ENCODE results near the gene SOX8. TPM values are rescaled to one million over a fixed set of nuclear protein-coding genes. Genes with fewer than 3 reads are reported as not detected.

The SOX8 gene
- polyA plus RNA-seq, 3 donors: not detected

DNA sequence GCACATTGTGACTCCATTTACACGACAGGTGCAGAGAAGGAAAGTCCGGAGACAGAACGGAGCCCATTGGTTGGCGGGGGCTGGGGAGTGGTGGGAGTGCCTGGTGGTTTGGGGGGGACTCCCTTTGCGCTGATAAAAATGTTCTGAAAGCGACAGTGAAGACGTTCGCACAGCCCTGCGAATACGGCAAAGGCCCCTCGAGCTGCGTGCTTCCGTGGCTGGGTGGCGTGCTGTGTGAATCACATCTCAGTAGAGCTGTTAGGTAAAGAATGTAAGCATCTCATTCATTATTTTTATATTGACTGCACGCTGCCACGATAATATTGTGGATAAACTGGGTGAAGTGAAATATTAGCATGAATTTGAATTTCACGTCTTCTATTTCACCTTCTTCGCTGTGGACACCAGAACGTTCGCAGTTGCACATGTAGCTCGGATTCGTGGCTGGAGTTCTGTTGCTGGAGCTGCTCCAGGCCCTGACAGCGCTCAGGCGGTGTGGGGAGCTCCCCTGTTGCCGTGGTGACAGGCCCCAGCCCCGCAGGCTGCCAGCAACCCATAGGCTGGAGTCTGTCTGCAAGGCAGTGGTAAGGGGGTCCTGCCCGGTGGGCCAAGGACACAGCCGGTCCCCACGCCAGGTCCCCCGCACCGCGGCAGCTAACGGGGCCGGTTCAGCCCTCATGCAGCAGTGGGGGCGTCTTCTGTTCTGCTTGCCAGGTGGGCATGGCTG is 44.6 kb downstream of the SOX8 start:
- no peak overlapping the region for H3K4me2 ChIP-seq (replicated peaks; ENCODE audit: extremely low read depth, low read length, poor library complexity, severe bottlenecking)
- no peaks in the 10 kb centered on the region for H3K9me3 ChIP-seq (replicated peaks in 1 of 2; ENCODE audit: control insufficient read depth in 1 of 2, insufficient read depth in 1 of 2, low read length in 2 of 2)
- peaks cover 0 to 2% (median 0%) of the 10 kb centered on the region in 7 donors for H3K9me3 Mint-ChIP-seq
- no peaks in the 10 kb centered on the region for H3K4me1 Mint-ChIP-seq
- peaks cover 9 to 18% (median 15%) of the 10 kb centered on the region in 3 donors for H3K27me3 Mint-ChIP-seq (ENCODE audit: low read depth in 3 of 3)
- no peak overlapping the region for H3K27ac Mint-ChIP-seq
- no peak for DNase-seq
- H3K4me3 Mint-ChIP-seq: no peak overlapping the region
- H3K79me2 ChIP-seq (ENCODE audit: insufficient read depth, low read length): no peaks in the 10 kb centered on the region
- H3K36me3 ChIP-seq (replicated peaks in 1 of 2; ENCODE audit: control insufficient read depth in 1 of 2, insufficient read depth in 2 of 2, low read length in 2 of 2): no peaks in the 10 kb centered on the region
- H3K4me3 ChIP-seq (replicated peaks in 1 of 3; ENCODE audit: low read depth in 2 of 3, low read length in 3 of 3): no peak overlapping the region
- no peaks in the 10 kb centered on the region for H3K4me1 ChIP-seq (ENCODE audit: control insufficient read depth in 1 of 2, insufficient read depth in 2 of 2, low read length in 2 of 2)
- TF ChIP-seq, protein P1, sequence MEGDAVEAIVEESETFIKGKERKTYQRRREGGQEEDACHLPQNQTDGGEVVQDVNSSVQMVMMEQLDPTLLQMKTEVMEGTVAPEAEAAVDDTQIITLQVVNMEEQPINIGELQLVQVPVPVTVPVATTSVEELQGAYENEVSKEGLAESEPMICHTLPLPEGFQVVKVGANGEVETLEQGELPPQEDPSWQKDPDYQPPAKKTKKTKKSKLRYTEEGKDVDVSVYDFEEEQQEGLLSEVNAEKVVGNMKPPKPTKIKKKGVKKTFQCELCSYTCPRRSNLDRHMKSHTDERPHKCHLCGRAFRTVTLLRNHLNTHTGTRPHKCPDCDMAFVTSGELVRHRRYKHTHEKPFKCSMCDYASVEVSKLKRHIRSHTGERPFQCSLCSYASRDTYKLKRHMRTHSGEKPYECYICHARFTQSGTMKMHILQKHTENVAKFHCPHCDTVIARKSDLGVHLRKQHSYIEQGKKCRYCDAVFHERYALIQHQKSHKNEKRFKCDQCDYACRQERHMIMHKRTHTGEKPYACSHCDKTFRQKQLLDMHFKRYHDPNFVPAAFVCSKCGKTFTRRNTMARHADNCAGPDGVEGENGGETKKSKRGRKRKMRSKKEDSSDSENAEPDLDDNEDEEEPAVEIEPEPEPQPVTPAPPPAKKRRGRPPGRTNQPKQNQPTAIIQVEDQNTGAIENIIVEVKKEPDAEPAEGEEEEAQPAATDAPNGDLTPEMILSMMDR (IDR thresholded peaks at IDR 0.05): no peak
- no peak overlapping the region for H3K9ac ChIP-seq (ENCODE audit: insufficient read depth, low read length, poor library complexity, severe bottlenecking)
- WGBS (ENCODE audit: insufficient coverage): 80% methylated on average over 22 of the region's 35 CpGs
- no peak overlapping the region for H3K27ac ChIP-seq (ENCODE audit: low read depth in 1 of 2, low read length in 2 of 2)
- H2AFZ ChIP-seq (ENCODE audit: insufficient read depth, low read depth, low read length, poor library complexity, severe bottlenecking): no peak overlapping the region
- no peaks in the 10 kb centered on the region for H4K20me1 ChIP-seq (ENCODE audit: insufficient read depth, low read length)
- H3K27me3 ChIP-seq (ENCODE audit: control insufficient read depth in 2 of 2, insufficient read depth in 2 of 2, low read length in 2 of 2): peaks cover 0 to 10% of the 10 kb centered on the region in 2 donors
- intact Hi-C loops (cut with micrococcal nuclease): no loop called here
- no peaks in the 10 kb centered on the region for H3K36me3 Mint-ChIP-seq

DNA sequence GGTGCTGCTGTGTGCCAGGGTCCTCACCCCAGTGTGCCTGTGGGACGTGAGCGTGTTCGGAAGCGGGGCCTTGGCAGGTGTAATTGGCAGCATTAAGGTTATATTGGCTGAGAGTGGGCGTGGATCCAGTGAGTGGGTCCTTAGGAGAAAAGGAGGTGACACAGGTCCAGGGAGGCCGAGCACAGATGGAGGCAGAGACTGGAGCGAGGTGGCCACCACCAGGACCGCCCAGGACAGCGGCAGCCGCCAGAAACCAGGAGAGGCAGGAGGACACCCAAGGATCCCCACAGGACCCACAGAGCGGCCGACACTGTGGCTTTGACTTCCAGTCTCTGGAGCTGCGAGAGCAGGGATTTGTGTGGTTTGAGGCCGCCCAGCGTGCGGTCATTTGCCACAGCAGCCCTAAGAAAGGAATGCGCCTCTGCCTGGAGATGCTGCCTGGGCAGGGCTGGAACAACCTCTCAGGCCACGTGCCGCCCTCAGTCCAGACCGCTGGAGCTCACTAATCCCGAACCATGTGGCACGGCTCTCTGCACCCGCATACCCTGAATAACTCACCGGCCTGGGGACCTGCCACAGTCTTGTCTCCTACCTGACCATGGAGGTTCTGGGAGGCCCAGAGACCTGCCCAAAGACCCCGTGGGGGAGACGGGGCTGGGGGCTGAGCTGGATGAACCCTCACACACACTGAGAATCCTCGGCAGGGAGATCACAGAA is 45.4 kb downstream of the SOX8 start:
- no peak overlapping the region for H3K4me3 Mint-ChIP-seq
- peaks cover 0 to 10% of the 10 kb centered on the region in 2 donors for H3K27me3 ChIP-seq (ENCODE audit: control insufficient read depth in 2 of 2, insufficient read depth in 2 of 2, low read length in 2 of 2)
- intact Hi-C loops (cut with micrococcal nuclease): no loop called here

More for the DNA sequence above, 45.4 kb downstream of the SOX8 start:
- H3K4me2 ChIP-seq (replicated peaks; ENCODE audit: extremely low read depth, low read length, poor library complexity, severe bottlenecking): no peak overlapping the region
- H4K20me1 ChIP-seq (ENCODE audit: insufficient read depth, low read length): no peaks in the 10 kb centered on the region
- peaks cover 8 to 18% (median 15%) of the 10 kb centered on the region in 3 donors for H3K27me3 Mint-ChIP-seq (ENCODE audit: low read depth in 3 of 3)
- TF ChIP-seq, protein P1 (IDR thresholded peaks at IDR 0.05): no peak
- no peak overlapping the region for H3K27ac ChIP-seq (ENCODE audit: low read depth in 1 of 2, low read length in 2 of 2)
- 84% methylated on average over 21 of the region's 27 CpGs for WGBS (ENCODE audit: insufficient coverage)
- H3K4me1 Mint-ChIP-seq: no peaks in the 10 kb centered on the region
- no peak for DNase-seq
- peaks cover 0 to 2% (median 0%) of the 10 kb centered on the region in 7 donors for H3K9me3 Mint-ChIP-seq
- H3K9me3 ChIP-seq (replicated peaks in 1 of 2; ENCODE audit: control insufficient read depth in 1 of 2, insufficient read depth in 1 of 2, low read length in 2 of 2): no peaks in the 10 kb centered on the region
- H2AFZ ChIP-seq (ENCODE audit: insufficient read depth, low read depth, low read length, poor library complexity, severe bottlenecking): no peak overlapping the region
- H3K27ac Mint-ChIP-seq: no peak overlapping the region
- no peaks in the 10 kb centered on the region for H3K79me2 ChIP-seq (ENCODE audit: insufficient read depth, low read length)
- no peak overlapping the region for H3K9ac ChIP-seq (ENCODE audit: insufficient read depth, low read length, poor library complexity, severe bottlenecking)
- no peaks in the 10 kb centered on the region for H3K36me3 Mint-ChIP-seq
- no peaks in the 10 kb centered on the region for H3K4me1 ChIP-seq (ENCODE audit: control insufficient read depth in 1 of 2, insufficient read depth in 2 of 2, low read length in 2 of 2)
- H3K36me3 ChIP-seq (replicated peaks in 1 of 2; ENCODE audit: control insufficient read depth in 1 of 2, insufficient read depth in 2 of 2, low read length in 2 of 2): no peaks in the 10 kb centered on the region
- H3K4me3 ChIP-seq (replicated peaks in 1 of 3; ENCODE audit: low read depth in 2 of 3, low read length in 3 of 3): no peak overlapping the region
